Astrocyte (in vitro differentiated cells and primary cell): ENCODE measurements around the gene AFM. TPM values are rescaled to one million over a fixed set of nuclear protein-coding genes. Genes with fewer than 3 reads are reported as not detected.
A peak's percentile ranks its signal among the peaks of the same experiment; 100 is the strongest.

ENCODE experiments used
- DNase-seq: peaks from one replicate; pipeline ENCODE4 v3.0.0-alpha.2; 2010; ENCODE audit warnings: low read depth
- FAIRE-seq: peaks from 2 replicates; lab custom pipeline; 2011; peaks lifted over from hg19 to GRCh38; lab: Jason Lieb, UNC
- H2AFZ ChIP-seq: 2 replicates; pipeline ENCODE4 v1.6.0; 2012; ENCODE audit warnings: low read depth, low read length, inconsistent platforms
- H3K27ac ChIP-seq: 2 replicates; pipeline ENCODE4 v1.5.1; 2011; ENCODE audit warnings: low read depth, low read length, inconsistent platforms
- H3K27me3 ChIP-seq: 2 replicates; pipeline ENCODE4 v1.6.0; 2011; ENCODE audit warnings: low read length, inconsistent platforms; ENCODE audit not compliant: insufficient read depth
- H3K36me3 ChIP-seq: 2 replicates; pipeline ENCODE4 v1.5.1; 2011; ENCODE audit warnings: low read length, inconsistent platforms; ENCODE audit not compliant: insufficient read depth
- H3K4me1 ChIP-seq: 2 replicates; pipeline ENCODE4 v1.5.1; 2011; ENCODE audit warnings: low read length, inconsistent platforms; ENCODE audit not compliant: insufficient read depth
- H3K4me2 ChIP-seq: 2 replicates; pipeline ENCODE4 v1.6.0; 2012; ENCODE audit warnings: low read length, inconsistent platforms
- H3K4me3 ChIP-seq: 2 replicates; pipeline ENCODE4 v1.5.1; 2011; ENCODE audit warnings: low read depth, mild to moderate bottlenecking, low read length, inconsistent platforms; ENCODE audit not compliant: insufficient read depth
- H3K79me2 ChIP-seq: 2 replicates; pipeline ENCODE4 v1.6.0; 2012; ENCODE audit warnings: mild to moderate bottlenecking, low read length, inconsistent platforms; ENCODE audit not compliant: insufficient read depth
- H3K9ac ChIP-seq: 2 replicates; pipeline ENCODE4 v1.6.0; 2012; ENCODE audit warnings: mild to moderate bottlenecking, low read length, inconsistent platforms
- H3K9me3 ChIP-seq: 2 replicates; pipeline ENCODE4 v1.5.1; 2012; ENCODE audit warnings: low read depth, mild to moderate bottlenecking, low read length, inconsistent platforms; ENCODE audit not compliant: insufficient read depth
- H4K20me1 ChIP-seq: 2 replicates; pipeline ENCODE4 v1.6.0; 2012; ENCODE audit warnings: low read length, inconsistent platforms; ENCODE audit not compliant: insufficient read depth
- H3K27ac Mint-ChIP-seq: one replicate; pipeline ENCODE4 v1.8.0; 2021; ENCODE audit warnings: mild to moderate bottlenecking, mixed read lengths; ENCODE audit not compliant: unreplicated experiment
- H3K27me3 Mint-ChIP-seq: one replicate; pipeline ENCODE4 v1.8.0; 2021; ENCODE audit warnings: low read depth, mixed read lengths; ENCODE audit not compliant: unreplicated experiment
- H3K36me3 Mint-ChIP-seq: one replicate; pipeline ENCODE4 v1.8.0; 2021; ENCODE audit warnings: low read depth, mixed read lengths; ENCODE audit not compliant: unreplicated experiment
- H3K4me1 Mint-ChIP-seq: one replicate; pipeline ENCODE4 v1.8.0; 2021; ENCODE audit warnings: low read depth, mixed read lengths; ENCODE audit not compliant: unreplicated experiment
- H3K4me3 Mint-ChIP-seq: one replicate; pipeline ENCODE4 v1.8.0; 2021; ENCODE audit warnings: mild to moderate bottlenecking, moderate library complexity, mixed read lengths; ENCODE audit not compliant: unreplicated experiment
- H3K9me3 Mint-ChIP-seq: one replicate; pipeline ENCODE4 v1.8.0; 2021; ENCODE audit warnings: mild to moderate bottlenecking, mixed read lengths; ENCODE audit not compliant: unreplicated experiment
- CTCF ChIP-seq: IDR thresholded peaks from 2 replicates; pipeline ENCODE4 v1.5.1; 2011; ENCODE audit warnings: low read depth, mild to moderate bottlenecking, inconsistent platforms, low read length, moderate library complexity; ENCODE audit not compliant: insufficient read depth
- EZH2 ChIP-seq: IDR thresholded peaks from 2 replicates; pipeline ENCODE4 v1.6.1; 2012; ENCODE audit warnings: mild to moderate bottlenecking, low read length, inconsistent platforms; ENCODE audit not compliant: insufficient read depth
- total RNA-seq: library from RNA; stranded (reverse); gene quantifications from 2 replicates; pipeline ENCODE4 v1.2.1, GENCODE V29; 2021

AFM gene
- total RNA-seq, 1 donor from 2014 or later: not detected

- H3K36me3 Mint-ChIP-seq: no peaks in the 10 kb centered on the region
- Histone ChIP-seq H3K4me1 (no peaks in the 10 kb centered on the region), H3K79me2 (no peaks in the 10 kb centered on the region), H3K4me3 (no peak overlapping the region), H3K27ac (no peak overlapping the region), H2AFZ (no peak overlapping the region), H3K27me3 (peaks cover 2% of the 10 kb centered on the region), H4K20me1 (no peaks in the 10 kb centered on the region), H3K9me3 (no peaks in the 10 kb centered on the region), H3K36me3 (no peaks in the 10 kb centered on the region), H3K9ac (no peak overlapping the region), H3K4me2 (no peak overlapping the region)
- H3K4me3 Mint-ChIP-seq: no peak overlapping the region
- no peaks in the 10 kb centered on the region for H3K4me1 Mint-ChIP-seq
- TF ChIP-seq CTCF (no peak), EZH2 (no peak)
- FAIRE-seq: no peak
- H3K27me3 Mint-ChIP-seq: no peaks in the 10 kb centered on the region
- no peak overlapping the region for H3K27ac Mint-ChIP-seq
- H3K9me3 Mint-ChIP-seq: no peaks in the 10 kb centered on the region
- no peak for DNase-seq
Measured at GRCh38 chr4:73487233-73487632, 5.7 kb downstream of the AFM start.

- FAIRE-seq (no peak), DNase-seq (no peak)
- Mint-ChIP-seq H3K4me1 (peaks cover 3% of the 10 kb centered on the region), H3K4me3 (no peak overlapping the region), H3K27ac (no peak overlapping the region), H3K36me3 (no peaks in the 10 kb centered on the region), H3K27me3 (no peaks in the 10 kb centered on the region), H3K9me3 (no peaks in the 10 kb centered on the region)
- Histone ChIP-seq H3K27ac (no peak overlapping the region), H2AFZ (no peak overlapping the region), H4K20me1 (no peaks in the 10 kb centered on the region), H3K4me2 (peak overlapping the region; percentile 7), H3K27me3 (no peaks in the 10 kb centered on the region), H3K9me3 (no peaks in the 10 kb centered on the region), H3K36me3 (no peaks in the 10 kb centered on the region), H3K79me2 (no peaks in the 10 kb centered on the region), H3K9ac (no peak overlapping the region), H3K4me3 (no peak overlapping the region), H3K4me1 (no peaks in the 10 kb centered on the region)
- TF ChIP-seq EZH2: no peak
Measured at GRCh38 chr4:73499996-73500765, 18.6 kb downstream of the AFM start.

- Histone ChIP-seq H3K27me3 (no peaks in the 10 kb centered on the region), H3K27ac (no peak overlapping the region), H3K4me3 (no peak overlapping the region), H3K9me3 (no peaks in the 10 kb centered on the region), H3K4me2 (no peak overlapping the region), H3K79me2 (no peaks in the 10 kb centered on the region), H3K4me1 (no peaks in the 10 kb centered on the region), H2AFZ (no peak overlapping the region), H4K20me1 (no peaks in the 10 kb centered on the region), H3K36me3 (no peaks in the 10 kb centered on the region), H3K9ac (no peak overlapping the region)
- DNase-seq (no peak), FAIRE-seq (no peak)
- Mint-ChIP-seq H3K27ac (no peak overlapping the region), H3K36me3 (no peaks in the 10 kb centered on the region), H3K9me3 (no peaks in the 10 kb centered on the region), H3K4me1 (peaks cover 3% of the 10 kb centered on the region), H3K27me3 (no peaks in the 10 kb centered on the region), H3K4me3 (no peak overlapping the region)
- TF ChIP-seq EZH2: no peak
- TF ChIP-seq CTCF: no peak
Measured at GRCh38 chr4:73501664-73502265, 20.2 kb downstream of the AFM start.
